ENCODE measurements around the gene NOTUM. TPM values are rescaled to one million over a fixed set of nuclear protein-coding genes. Genes with fewer than 3 reads are reported as not detected.

Gene NOTUM
- total and polyA plus RNA-seq, 12 donors = 0.07 to 9.7 (median 0.69) TPM; not detected in 3

DNA sequence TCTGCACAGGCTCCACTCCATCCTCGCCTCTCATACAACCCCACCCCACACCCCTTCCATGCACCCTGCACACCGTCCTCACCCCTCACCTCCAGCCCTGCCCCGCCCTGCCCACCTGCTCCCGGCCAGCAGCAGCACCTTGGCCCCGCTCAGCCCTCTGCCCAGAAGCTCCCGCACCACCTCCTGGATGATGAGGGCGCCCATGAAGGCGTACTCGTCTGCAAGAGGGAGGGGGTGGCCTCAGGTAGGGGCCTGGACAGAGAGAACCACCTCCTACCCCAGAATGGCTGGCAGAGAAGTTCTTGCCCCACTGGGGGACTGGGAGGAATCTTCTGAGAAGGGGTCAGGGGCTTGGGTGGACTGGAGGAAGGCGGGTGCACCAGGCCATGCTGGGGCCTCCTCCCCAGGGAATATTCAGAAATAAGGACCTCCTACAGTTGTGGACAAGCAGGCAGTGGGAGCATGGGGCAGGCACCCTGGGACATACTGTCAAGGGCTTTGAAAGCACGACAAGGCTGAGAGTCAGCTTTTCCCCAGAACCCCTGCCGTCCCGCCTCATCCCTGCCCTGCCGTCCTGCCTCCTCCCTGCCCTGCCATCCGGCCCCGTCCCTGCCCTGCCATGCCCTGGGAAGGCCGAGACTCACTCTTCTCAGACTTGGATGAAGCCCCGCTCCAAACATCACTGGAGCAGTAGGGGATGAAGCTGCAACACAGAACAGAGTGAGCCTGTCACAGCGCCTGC lies 3.1 kb downstream of the NOTUM start:
- intact Hi-C loops (cut with DNase I) = loop anchor here in 1 of 2 donors (2.0 kb wide), 1 partner anchor 63 kb away; no protein-coding TSS in a partner anchor
- H3K36me3 ChIP-seq (replicated peaks in 1 of 2) = no peaks in the 10 kb centered on the region
- H3K4me3 ChIP-seq = no peak overlapping the region
- H3K9me3 ChIP-seq (replicated peaks in 1 of 3) = no peaks in the 10 kb centered on the region
- peaks cover 9 to 11% of the 10 kb centered on the region in 2 donors for H3K4me1 ChIP-seq (replicated peaks in 1 of 2)
- TF ChIP-seq CTCF (IDR thresholded peaks at IDR 0.05) (no peak), POLR2A (IDR thresholded peaks at IDR 0.05) (no peak)
- H3K27ac ChIP-seq = no peak overlapping the region
- 75 to 88% (median 76%) methylated on average over 15 to 19 of the region's 19 CpGs for WGBS, 4 donors
- no peak for DNase-seq
- H3K27me3 ChIP-seq = peaks cover 30% of the 10 kb centered on the region

DNA sequence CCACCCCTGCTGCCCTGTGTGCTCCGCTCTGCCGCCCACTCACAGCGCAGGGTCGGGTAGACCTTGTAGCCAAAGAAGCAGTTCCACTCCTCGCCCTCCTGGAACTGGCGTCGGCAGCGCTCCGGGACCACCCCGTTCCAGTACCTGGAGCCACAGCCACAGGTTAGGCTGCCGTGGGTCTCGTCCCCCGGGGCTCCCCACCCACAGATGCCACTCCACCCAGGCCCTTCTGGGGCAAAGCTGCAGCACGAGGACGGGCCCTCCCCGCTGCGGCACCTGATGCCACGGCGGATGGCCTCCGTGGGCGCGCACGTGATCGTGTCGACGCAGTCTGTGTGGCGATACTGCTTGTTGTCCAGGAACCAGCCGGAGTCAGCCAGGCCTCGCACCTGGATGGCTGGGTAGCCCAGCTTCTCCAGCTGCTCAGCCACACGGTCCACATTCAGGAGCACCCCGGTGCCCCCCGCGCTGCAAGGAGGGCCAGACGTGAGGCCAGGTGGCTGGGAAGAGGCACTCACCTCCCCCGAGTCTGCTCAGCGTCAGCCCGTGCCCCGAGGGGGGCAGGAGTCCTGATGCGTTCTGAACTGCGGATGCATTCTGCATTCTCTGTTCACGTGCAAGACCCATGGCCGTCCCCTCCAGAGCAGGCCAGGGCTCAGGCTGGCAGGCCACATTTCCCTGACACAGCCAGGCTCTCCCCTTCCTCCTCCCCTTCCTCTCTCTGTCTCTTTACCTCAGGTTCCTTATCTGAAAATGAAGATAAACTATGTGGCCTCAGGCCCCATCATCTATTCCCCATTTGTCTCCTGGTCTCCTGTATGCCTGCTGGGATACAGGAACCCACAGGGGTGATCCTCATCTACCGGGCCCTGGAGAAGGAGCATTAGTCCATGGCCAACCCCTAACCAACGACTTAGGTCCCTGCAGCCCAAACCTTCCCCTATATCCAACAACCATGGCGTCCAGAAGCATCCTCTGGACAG lies 4.1 kb downstream of the NOTUM start:
- H3K27me3 ChIP-seq = peaks cover 24% of the 10 kb centered on the region
- intact Hi-C loops (cut with DNase I) = no loop called here
- TF ChIP-seq POLR2A (IDR thresholded peaks at IDR 0.05) = no peak
- TF ChIP-seq CTCF (IDR thresholded peaks at IDR 0.05) = no peak

GRCh38 chr17:81955756-81956544 lies 5.0 kb downstream of the NOTUM start:
- no peak for DNase-seq
- TF ChIP-seq CTCF (IDR thresholded peaks at IDR 0.05) = no peak
- TF ChIP-seq POLR2A (IDR thresholded peaks at IDR 0.05) = no peak
- H3K36me3 ChIP-seq (replicated peaks in 1 of 2) = no peaks in the 10 kb centered on the region
- 41 to 81% (median 71%) methylated on average over 5 to 13 of the region's 13 CpGs for WGBS, 4 donors
- H3K27ac ChIP-seq = no peak overlapping the region
- intact Hi-C loops (cut with DNase I) = no loop called here
- no peaks in the 10 kb centered on the region for H3K9me3 ChIP-seq (replicated peaks in 1 of 3)
- H3K27me3 ChIP-seq = peaks cover 19% of the 10 kb centered on the region
- no peak overlapping the region for H3K4me3 ChIP-seq
- peaks cover 9 to 11% of the 10 kb centered on the region in 2 donors for H3K4me1 ChIP-seq (replicated peaks in 1 of 2)

More for the DNA sequence above, 4.1 kb downstream of the NOTUM start:
- H3K4me1 ChIP-seq (replicated peaks in 1 of 2) = peaks cover 9 to 11% of the 10 kb centered on the region in 2 donors
- H3K36me3 ChIP-seq (replicated peaks in 1 of 2) = no peaks in the 10 kb centered on the region
- 71 to 83% (median 76%) methylated on average over 10 to 45 of the region's 45 CpGs for whole genome bisulfite sequencing, 4 donors
- H3K4me3 ChIP-seq = no peak overlapping the region
- no peak for DNase-seq
- H3K27ac ChIP-seq = no peak overlapping the region
- H3K9me3 ChIP-seq (replicated peaks in 1 of 3) = no peaks in the 10 kb centered on the region
